GM19023 (cell line): ENCODE data around the gene SLC35A5.
"Not testable (repeated sequence)": the region's sequence is repeated elsewhere in the genome, so short reads cannot be mapped to it uniquely, and the experiment has no call there.

Source experiments
- ATAC-seq: cut with Tn5 transposase; IDR thresholded peaks from one replicate; pipeline ENCODE4 v1.9.1; 2021; ENCODE audit warnings: mild to moderate bottlenecking, moderate library complexity; ENCODE audit not compliant: unreplicated experiment

SLC35A5 gene, protein sequence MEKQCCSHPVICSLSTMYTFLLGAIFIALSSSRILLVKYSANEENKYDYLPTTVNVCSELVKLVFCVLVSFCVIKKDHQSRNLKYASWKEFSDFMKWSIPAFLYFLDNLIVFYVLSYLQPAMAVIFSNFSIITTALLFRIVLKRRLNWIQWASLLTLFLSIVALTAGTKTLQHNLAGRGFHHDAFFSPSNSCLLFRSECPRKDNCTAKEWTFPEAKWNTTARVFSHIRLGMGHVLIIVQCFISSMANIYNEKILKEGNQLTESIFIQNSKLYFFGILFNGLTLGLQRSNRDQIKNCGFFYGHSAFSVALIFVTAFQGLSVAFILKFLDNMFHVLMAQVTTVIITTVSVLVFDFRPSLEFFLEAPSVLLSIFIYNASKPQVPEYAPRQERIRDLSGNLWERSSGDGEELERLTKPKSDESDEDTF

DNA sequence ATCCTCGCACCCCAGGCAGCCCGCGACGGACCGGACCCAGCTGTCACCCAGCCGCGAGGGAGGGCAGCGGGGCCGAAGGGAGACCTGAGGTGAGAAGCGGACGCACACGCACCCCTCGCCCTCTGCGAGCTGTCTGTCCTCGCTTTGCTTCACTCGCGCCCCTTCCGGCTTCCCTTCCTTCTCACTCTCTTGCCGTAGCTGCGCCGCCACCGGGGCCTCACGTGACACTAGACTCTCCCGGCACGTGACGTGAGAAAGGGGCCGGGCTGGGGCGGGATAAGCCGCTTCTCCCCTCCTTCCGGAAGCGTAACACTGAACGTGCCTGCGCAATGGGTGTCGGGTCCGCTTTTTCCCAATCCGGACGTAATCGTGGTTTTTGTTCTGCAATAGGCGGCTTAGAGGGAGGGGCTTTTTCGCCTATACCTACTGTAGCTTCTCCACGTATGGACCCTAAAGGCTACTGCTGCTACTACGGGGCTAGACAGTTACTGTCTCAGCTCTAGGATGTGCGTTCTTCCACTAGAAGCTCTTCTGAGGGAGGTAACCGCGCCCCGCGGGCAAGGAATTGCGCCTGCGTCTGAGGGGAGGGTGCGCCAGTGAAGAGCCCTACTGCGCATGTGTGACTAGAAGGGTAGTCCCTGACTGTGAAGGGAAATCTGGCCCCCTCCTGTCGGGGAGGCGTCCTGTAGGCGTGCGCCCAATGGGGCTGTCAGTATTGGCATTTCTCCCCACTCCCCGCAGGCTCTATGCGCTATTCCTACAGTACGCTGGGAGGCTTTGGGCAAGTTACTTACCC lies at the start of gene SLC35A5, which contains the start of gene ATG3:
SLC35A5 (plus strand) TSS at position 312 of the 796 bp plus-strand sequence. CDS start 1,359 bp downstream, outside the sequence.
ATG3 (minus strand) TSS at position 229 of the 796 bp plus-strand sequence. CDS start 434 bp downstream, outside the sequence.
- ATAC-seq = peak; percentile 82

DNA sequence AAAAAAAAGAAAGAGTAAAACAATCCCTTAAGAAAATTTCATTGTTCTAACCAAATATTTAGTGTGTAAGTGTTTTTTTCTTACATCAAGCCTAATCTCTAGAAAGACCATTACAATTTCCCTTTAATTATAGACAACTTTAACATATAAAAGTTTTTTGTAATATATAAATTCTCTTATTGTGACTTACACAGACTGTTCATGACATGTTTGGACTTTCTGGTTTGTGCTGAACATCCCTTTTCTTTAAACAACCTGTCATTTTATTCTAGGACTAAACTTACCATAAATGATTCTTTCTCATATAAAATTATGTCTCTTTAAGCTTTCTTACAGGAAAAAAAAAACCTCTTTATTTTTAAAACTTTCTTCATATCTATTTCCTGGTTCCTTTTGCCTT lies 49.5 kb upstream of the SLC35A5 start:
- no peak for ATAC-seq

DNA sequence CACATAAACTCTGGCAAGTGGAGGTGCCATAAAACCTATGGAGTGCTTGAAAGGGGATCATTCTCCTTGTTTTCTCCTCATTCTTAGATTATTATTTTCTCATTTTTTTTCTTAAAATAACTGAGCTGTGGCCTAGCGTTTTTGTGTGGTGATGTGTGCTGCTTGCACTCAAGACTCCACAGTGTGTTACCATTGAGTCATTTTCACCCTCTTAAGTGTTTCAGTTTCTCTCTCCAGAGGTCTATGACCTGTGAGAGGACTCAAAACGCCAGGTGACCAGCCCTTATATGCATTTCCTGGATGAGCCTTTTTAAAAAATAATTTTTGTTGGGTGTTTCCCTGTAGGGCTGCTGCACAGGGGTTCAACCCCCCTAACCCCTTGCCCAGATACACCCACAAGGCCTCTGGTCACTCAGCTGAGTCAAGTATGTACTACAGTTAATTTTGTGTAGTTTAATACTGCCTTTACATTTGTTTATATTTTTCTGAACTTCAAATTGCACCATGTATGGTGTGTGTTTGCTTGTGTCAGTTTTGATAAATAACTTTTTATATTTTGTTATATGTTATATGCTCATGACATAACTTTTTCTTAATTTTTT lies 47.2 kb upstream of the SLC35A5 start:
- peak; percentile 100 for ATAC-seq

DNA sequence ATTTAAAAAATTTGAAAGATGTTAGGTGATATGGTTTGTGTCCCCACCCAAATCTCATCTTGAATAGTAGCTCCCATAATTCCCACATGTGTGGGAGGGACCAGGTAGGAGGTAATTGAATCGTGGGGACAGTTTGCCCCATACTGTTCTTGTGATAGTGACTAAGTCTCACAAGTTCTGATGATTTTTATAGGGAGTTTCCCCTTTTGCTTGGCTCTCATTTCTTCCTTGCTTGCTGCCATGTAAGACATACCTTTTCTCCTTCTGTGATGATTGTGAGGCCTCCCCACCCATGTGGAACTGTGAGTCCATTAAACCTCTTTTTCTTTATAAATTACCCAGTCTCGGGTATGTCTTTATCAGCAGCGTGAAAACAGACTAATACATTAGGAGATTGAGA lies 42.9 kb upstream of the SLC35A5 start:
- ATAC-seq = not testable (repeated sequence)

DNA sequence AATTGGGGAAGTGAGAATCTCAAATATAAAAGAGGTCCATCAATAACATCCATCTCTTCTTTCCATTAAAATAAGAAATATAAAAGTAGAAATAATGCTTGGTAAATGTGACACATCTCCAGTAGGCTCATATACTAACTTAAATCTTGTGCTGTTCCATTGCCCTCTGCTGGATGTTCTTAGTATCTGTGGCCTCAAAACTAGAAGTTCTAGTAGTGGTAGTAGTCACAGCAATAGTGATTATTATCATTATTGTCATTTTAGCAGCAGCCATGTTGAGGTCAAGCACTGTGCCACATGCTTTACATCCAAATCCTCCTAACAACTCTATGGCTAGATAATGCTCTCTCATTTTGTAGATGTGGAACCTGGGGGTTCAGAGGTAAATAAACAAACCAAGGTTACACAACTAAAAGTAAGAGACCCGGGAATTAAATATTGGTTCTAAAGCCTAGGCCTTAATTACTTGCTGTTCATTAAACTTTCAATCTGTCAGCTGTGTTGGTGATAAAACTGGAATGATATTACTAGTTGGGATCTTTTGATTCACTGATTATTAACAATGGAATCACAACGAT lies 42.3 kb upstream of the SLC35A5 start:
- no peak for ATAC-seq

DNA sequence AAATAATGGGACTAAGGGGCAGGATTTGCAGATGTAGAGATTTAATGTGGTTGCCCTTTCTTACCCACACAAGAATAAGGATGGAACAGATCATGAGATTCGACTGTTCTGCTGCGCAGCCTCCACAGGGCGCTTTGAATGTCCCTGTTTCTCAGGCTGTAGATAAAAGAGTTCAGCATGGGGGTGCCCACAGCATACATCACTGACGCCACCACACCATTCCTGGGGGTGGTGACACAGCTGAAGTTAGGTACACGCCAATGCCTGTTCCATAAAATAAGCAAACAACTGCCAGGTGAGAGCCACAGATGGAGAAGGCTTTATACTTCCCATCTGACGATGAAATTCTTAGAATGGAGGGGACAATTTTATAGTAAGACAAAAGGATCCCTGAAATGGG lies 37.7 kb upstream of the SLC35A5 start:
- not testable (repeated sequence) for ATAC-seq

DNA sequence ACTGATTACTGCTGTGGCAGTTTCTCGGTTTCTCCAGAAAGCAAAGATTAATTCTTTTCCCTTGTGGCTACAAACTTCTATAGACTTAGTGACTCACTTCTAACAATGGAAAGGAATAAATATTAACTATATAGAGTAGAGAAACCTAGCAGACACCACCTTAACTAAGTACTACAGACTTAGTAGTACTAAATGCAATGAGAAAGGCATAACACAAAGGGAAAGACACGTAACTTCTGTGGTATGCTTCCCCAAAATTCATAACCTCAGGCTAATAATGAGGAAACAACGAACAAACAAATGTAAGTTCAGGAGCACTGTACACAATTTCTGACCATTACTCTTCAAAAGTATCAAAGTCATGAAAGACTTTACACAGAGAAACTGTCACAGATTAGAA lies 31.3 kb upstream of the SLC35A5 start:
- no peak for ATAC-seq

DNA sequence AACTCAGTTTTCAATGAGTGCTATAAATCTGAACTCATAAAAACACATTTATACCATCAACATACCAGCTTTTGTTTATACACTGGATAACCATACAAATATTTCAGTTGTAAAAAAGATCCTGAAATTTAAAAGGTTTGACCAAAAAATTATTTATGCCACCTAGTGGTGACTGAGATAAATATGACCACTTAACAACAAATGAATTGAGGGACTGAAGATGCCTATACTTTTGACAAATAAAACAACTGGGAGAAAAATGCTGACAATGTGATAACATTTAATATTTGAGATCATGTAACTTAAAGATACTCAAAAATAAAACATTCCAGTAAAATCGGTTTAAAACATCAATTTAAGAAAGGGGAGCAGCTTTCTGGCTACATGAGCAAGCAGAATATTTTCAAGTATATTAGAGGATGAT lies 30.5 kb upstream of the SLC35A5 start:
- no peak for ATAC-seq

DNA sequence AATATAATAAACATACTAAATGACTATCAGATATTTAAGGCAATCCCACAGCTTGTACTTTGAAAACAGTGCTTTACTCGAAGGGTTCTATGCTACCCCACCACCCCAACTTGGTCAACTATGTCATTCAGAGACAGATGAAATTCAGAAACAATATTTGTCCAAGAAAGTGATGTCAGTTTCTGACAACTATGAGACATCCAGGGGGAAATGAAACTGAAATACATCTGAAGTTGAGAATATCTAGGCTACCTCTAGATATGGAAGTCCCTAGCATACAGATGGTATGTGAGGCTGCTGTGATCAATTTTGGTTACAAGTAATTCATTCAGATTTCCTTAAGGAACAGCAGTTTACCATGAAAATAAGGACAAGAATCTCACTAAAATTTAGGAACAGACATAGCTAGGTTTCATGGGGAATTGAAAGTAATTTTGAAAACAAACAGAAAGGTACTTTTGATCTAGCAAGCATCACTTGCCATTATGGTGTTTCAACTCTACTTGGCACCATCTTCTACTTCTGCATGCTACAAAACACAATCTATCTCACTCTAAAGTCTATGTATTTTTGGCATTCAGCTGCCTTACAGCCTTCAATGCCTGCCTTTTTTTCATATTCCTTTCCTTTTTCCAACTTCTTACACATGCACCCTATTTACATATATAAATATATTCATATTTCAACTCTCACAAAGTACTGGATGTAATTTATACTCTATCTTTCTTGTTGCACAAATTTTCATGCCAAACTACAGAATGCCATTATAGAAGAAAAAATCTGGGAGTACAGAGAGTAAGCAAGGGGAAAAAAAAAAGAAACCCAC lies 21.8 kb upstream of the SLC35A5 start:
- peak; percentile 88 for ATAC-seq

DNA sequence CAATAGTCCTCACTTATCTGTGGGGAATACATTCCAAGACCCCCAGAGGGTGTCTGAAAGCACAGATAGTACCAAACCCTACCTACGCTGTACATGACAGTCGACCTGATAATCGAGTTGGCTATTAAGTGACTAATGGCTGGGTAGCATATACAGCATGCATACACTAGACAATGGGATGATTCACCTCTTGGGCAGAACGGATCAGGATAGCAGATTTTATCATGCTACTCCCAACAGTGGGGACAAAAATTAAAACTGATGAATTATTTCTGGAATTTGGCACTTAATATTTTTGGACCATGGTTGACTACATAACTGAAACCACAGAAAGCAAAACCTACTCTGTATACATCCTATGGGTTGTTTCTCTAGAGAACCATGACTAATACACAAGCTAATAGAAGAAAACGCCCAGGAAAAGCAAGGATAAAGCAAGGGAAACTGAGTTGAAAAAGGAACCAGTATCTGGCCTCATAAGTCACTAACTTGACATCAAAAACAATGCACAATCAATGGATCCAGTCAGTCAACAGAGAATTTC lies 15.6 kb upstream of the SLC35A5 start:
- no peak for ATAC-seq

DNA sequence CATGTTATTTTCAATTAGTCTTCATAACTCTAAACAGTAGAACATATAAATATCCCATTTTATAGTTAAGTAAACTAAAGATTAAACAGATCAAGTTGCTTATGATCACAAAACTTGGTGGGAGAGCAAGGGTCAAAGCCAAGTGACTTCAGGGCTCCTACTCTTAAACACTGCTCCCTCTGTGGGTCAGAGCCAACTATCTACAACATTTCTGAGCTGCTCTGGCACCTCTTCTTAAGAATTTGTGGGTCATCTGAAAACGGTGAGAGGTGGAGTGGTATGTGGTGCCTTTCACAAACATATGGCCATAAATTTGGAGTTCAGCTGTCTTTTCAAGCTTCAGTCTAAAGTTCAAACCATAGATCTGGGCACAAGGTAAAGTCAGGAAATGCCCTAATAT lies 11.0 kb upstream of the SLC35A5 start:
- no peak for ATAC-seq

DNA sequence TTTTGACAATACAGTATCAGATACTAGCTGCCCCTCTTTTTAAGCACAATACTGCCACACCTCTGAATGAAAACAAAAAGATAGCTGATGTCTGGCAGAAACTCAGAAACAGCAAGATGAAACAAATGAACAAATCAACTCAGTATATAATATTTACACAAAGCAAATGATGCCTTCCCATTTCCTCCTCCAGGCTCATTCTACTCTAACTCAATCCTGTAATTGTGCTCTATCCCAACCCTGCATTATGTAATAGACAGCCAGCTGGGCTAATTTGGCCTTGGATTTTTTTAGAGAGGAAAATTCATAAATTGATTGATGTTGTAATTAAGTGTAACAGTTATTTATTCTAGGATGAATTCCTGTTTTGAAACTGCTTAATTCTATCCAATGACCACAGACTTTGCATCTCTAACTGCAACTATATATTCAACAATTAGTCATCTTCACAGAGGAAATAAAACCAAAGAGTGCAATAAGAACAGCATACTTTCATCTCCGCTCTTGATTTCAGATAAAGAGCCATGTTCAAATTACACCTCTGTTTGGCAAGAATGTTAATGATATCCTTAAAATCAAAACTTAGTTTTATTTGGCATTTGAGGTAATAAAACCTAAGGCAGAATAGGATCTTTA lies 6.2 kb upstream of the SLC35A5 start:
- ATAC-seq = no peak

DNA sequence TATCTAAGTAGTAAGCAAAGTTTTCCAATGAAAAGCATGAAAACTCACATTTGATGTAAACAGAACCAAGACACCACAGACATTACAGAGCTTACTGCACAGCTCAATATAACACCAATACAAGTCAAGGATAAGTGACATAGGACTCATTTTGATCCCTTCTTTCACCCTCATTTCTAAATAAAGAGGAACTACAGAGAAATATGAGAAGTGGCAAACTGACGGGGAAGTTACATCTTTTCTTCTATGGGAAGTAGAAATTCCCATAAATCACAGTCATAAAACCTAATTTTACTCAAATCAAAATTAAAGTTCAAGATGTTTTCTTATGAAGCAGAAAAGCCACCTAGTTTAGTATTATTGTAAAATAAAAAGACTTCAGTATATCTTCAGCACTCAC lies 3.9 kb upstream of the SLC35A5 start:
- ATAC-seq = no peak

DNA sequence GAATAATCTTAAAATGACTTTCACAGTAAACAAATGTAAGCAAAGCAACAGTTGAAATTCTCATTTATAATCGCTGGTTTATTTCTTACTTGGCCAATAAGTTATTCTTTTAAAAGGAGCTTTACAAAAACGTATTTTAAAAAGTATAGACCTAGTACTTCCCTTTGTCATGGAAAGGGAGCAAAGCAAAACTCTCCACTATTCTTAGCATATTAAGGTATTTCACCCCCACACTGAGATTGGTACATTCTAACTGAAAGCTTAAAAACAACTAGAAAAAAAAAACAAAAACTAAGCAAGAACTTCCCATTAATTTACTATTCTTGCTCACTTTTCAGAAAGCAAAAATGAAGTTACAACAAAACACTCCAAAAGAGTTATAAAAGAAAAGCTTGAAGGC lies 1.5 kb upstream of the SLC35A5 start:
- ATAC-seq = no peak

DNA sequence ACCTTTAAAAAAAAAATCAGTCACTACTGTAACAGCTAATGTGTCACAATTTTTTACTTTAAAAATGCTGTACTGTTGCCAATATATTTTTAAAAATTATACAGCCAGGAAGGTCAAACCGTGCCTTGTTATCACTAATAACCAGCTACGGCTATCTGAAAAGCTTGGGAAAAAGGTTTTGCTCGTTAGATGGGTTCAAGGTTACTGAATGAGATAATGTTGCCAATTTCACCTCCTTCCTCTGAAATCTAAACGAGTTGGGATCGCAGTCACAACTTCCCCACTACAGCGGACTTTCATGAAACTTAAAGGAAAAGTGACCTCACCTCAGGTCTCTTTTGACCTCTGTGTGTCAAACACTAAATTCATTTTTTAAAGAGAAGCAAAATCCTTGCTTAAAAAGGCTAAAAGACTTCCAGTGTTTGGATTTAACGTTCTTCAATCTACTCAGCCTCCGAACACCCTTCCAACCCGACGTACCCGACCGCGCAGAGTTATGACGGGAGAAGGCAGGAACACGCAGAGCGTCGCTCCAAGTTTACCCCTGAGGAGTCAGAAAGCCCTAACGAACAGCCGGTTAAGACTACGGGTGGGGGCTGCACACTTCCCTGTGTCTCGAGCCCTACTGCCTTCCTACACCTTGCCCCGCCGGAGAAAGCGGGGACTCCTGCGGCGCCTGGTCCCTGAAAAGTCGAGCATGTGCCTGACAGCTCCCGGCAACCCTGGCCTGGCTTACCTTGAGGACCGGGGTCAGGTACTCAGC lies 943 bp upstream of the SLC35A5 start:
- ATAC-seq = peak; percentile 25

DNA sequence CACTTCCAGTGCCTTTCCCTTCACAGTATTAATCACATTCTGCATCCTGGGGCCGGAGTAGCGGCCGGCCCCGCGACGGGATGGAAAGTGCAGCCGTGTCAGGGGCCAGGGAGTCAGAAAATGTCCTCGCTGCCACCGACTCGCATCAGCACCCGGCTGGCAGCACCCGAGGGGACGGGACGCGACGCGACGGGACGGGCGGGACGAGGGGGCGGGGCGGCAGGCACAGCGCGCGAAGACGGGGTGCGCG lies 436 bp upstream of the SLC35A5 start:
- peak; percentile 58 for ATAC-seq

DNA sequence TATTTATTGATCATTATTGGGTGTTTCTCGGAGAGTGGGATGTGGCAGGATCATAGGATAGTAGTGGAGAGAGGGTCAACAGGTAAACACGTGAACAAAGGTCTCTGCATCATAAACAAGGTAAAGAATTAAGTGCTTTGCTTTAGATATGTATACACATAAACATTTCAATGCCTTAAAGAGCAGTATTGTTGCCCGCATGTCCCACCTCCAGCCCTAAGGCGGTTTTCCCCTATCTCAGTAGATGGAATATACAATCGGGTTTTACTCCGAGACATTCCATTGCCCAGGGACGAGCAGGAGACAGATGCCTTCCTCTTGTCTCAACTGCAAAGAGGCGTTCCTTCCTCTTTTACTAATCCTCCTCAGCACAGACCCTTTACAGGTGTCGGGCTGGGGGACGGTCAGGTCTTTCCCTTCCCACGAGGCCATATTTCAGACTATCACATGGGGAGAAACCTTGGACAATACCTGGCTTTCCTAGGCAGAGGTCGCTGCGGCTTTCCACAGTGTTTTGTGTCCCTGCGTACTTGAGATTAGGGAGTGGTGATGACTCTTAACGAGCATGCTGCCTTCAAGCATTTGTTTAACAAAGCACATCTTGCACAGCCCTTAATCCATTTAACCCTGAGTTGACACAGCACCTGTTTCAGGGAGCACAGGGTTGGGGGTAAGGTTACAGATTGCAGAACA lies 2.5 kb downstream of the SLC35A5 start:
- not testable (repeated sequence) for ATAC-seq

DNA sequence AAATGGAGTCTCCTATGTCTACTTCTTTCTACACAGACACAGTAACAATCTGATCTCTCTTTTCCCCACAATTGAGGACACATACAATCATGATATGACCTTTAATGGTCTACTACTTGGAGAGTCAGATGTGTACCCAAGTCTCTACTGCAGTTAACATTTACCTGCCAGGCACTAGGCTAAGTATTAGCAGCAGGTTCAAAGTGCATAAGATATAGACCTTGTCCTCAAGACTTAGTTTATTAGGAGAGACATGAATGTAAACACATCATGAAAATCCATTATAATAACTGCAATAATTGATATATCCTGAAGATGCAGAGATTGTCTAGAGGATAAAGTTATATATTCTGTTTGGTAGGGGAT lies 3.1 kb downstream of the SLC35A5 start:
- no peak for ATAC-seq

DNA sequence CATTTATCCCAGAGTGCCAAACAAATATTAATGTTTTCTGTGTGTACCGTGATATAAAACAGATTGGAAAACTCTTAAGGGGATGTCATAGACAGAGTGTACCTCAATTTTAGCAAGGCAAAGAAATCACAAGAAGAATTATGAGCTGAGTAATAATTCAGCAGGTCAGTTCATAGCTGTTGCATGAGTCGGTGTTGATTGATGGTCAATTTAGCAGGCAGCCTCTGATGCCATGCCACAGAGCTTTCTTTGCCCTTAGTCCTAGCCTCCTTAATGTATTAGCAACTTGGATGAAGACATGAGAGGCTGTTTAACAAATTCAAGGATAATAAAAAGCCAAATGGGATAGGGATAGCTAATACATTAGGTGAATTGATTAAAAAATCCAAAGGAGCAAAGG lies 6.8 kb downstream of the SLC35A5 start:
- ATAC-seq = no peak
